ENCODE measurements around the gene NDUFB7.

DNA sequence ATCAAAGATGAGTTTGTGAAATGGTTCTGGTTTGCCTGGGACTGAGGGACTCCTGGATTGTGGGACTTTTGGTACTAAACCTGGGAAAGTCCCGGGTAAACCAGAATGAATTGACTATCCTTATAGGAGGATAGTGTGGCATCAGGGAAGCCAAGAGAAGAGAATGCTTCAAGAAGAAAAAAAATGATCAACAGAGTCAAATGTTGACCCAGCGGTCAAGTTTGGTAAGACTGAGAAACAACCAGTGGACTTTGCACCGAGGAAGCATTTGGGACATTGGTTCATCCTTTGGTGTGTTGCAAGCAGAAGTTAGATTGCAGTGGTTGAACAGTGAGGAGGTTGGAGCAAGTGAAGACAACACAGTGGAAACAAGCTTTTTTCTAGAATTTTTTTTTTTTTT lies 44.5 kb upstream of the NDUFB7 start:
- no peak for TF ChIP-seq EZH2 (IDR thresholded peaks at IDR 0.05; ENCODE audit: low read length)
- TF ChIP-seq, protein P1, sequence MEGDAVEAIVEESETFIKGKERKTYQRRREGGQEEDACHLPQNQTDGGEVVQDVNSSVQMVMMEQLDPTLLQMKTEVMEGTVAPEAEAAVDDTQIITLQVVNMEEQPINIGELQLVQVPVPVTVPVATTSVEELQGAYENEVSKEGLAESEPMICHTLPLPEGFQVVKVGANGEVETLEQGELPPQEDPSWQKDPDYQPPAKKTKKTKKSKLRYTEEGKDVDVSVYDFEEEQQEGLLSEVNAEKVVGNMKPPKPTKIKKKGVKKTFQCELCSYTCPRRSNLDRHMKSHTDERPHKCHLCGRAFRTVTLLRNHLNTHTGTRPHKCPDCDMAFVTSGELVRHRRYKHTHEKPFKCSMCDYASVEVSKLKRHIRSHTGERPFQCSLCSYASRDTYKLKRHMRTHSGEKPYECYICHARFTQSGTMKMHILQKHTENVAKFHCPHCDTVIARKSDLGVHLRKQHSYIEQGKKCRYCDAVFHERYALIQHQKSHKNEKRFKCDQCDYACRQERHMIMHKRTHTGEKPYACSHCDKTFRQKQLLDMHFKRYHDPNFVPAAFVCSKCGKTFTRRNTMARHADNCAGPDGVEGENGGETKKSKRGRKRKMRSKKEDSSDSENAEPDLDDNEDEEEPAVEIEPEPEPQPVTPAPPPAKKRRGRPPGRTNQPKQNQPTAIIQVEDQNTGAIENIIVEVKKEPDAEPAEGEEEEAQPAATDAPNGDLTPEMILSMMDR (optimal IDR thresholded peaks at IDR 0.05 in 1 of 3, IDR thresholded peaks at IDR 0.05 in 1 of 3, conservative IDR thresholded peaks at IDR 0.05 in 1 of 3; ENCODE audit: extremely low read depth in 1 of 3, insufficient read depth in 2 of 3, low read length in 3 of 3), result no peak

All from keratinocyte (primary cell).